ENCODE results near the gene STK17B. TPM values are rescaled to one million over a fixed set of nuclear protein-coding genes. Genes with fewer than 3 reads are reported as not detected.

The STK17B gene
- total RNA-seq, 2 donors from 2014 or later, result 7.9 to 16.9 TPM

DNA sequence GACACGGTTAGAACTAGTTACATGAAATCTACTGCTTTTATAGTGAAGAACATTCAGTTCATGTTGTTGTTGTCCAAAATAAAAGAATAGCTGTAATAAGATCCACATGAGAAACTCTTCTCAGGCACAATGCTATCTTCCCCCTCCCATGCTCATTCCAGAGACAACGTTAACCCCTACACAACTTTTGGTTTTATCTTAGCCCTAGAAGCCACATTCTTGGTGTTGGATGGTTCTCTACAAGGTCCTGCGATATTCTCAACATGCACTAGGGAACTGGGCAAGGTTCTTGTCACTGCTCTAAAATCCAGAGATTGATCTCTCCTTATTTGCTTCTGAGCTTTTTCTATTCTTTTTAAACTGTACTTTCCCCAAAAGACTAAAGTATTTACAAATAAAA lies 51.5 kb downstream of the STK17B start:
- Histone ChIP-seq H3K27ac (no peak overlapping the region), H3K9me3 (no peaks in the 10 kb centered on the region), H3K27me3 (no peaks in the 10 kb centered on the region), H3K4me1 (no peaks in the 10 kb centered on the region), H3K36me3 (replicated peaks in 1 of 2; ENCODE audit: insufficient read depth in 1 of 2, low read depth in 2 of 2) (no peaks in the 10 kb centered on the region), H3K4me3 (no peak overlapping the region)
- no peak for TF ChIP-seq CTCF (IDR thresholded peaks at IDR 0.05)
- no peak for TF ChIP-seq POLR2A (IDR thresholded peaks at IDR 0.05)
- intact Hi-C loops (cut with DNase I), result no loop called here
- DNase-seq, result no peak
- 69 to 78% methylated on average over 3 of the region's 3 CpGs for WGBS, 2 donors
- no peak for ATAC-seq

GRCh38 chr2:196117214-196117705 lies 54.1 kb downstream of the STK17B start:
- Histone ChIP-seq H3K36me3 (replicated peaks in 1 of 2; ENCODE audit: insufficient read depth in 1 of 2, low read depth in 2 of 2) (no peaks in the 10 kb centered on the region), H3K9me3 (no peaks in the 10 kb centered on the region), H3K27me3 (no peaks in the 10 kb centered on the region), H3K27ac (no peak overlapping the region), H3K4me3 (no peak overlapping the region), H3K4me1 (peaks cover 13% of the 10 kb centered on the region)
- no peak for TF ChIP-seq CTCF (IDR thresholded peaks at IDR 0.05)
- no peak for TF ChIP-seq POLR2A (IDR thresholded peaks at IDR 0.05)
- ATAC-seq (no peak), DNase-seq (no peak)
- WGBS, 2 donors, result 80 to 86% methylated on average over 4 of the region's 4 CpGs
- intact Hi-C loops (cut with DNase I), result no loop called here

DNA sequence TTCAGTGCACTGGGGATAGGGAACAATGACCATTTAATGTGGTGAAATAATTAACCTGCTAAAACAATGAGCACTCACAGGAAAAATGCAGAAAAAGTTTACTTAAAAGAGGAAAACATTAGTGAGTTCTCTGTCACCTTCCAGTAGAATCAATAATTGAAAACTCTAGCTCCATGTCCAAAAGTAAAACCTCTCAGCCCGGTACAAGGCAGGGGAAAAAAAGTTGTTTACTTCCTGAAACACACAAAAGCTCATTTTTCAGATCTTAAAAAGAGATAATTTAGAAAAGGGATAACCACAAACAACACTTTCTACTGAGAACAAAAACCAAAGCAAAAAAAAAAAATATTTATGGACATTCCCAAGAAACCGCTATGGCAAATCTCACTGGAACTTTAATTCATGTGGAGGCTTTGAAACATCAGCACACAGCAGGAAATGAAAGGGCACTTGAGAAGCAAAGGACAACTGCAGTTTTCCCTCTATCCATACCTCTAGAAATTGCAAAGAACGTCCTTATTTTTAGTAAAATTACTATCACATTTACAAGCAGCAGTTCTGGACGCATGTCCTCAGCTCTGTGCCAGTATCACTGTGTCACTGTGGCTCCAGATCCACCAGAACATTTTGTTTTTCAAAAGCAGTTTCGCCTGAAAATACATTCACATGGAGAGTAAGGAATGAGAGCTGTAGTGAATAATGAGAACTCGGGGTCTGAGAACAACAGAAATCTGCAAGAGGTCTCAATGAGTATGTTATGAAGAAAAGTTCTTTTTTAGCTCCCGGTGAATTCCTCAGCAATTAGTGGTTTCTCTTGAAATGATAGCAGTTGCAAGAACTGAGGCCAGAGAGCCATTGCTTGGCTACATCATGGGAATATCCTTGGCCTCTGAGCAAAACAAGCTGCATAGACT lies 58.1 kb downstream of the STK17B start:
- Histone ChIP-seq H3K4me3 (no peak overlapping the region), H3K9me3 (no peaks in the 10 kb centered on the region), H3K27me3 (no peaks in the 10 kb centered on the region), H3K36me3 (replicated peaks in 1 of 2; ENCODE audit: insufficient read depth in 1 of 2, low read depth in 2 of 2) (no peaks in the 10 kb centered on the region), H3K27ac (peak overlapping the region in 3 of 4 donors; percentile 55 to 79 (median 76)), H3K4me1 (peaks cover 13% of the 10 kb centered on the region)
- intact Hi-C loops (cut with DNase I), result no loop called here
- ATAC-seq (peak; percentile 78), DNase-seq (peak in 1 of 4 donors; percentile 13)
- no peak for TF ChIP-seq POLR2A (IDR thresholded peaks at IDR 0.05)
- TF ChIP-seq CTCF (IDR thresholded peaks at IDR 0.05), result no peak
- 21 to 27% methylated on average over 7 of the region's 7 CpGs for WGBS, 2 donors

GRCh38 chr2:196112418-196113034 lies 58.9 kb downstream of the STK17B start:
- Histone ChIP-seq H3K27ac (peak overlapping the region in 3 of 4 donors; percentile 55 to 79 (median 76)), H3K9me3 (no peaks in the 10 kb centered on the region), H3K27me3 (no peaks in the 10 kb centered on the region), H3K36me3 (replicated peaks in 1 of 2; ENCODE audit: insufficient read depth in 1 of 2, low read depth in 2 of 2) (no peaks in the 10 kb centered on the region), H3K4me1 (peaks cover 13% of the 10 kb centered on the region), H3K4me3 (no peak overlapping the region)
- DNase-seq (peak in 1 of 4 donors; percentile 12), ATAC-seq (peak; percentile 64)
- intact Hi-C loops (cut with DNase I), result no loop called here
- TF ChIP-seq POLR2A (IDR thresholded peaks at IDR 0.05) (no peak), CTCF (IDR thresholded peaks at IDR 0.05) (no peak)
- WGBS, 2 donors, result 27 to 29% methylated on average over 5 of the region's 5 CpGs
